Suprapubic skin (tissue), 4 donors: Measurements from ENCODE around the gene DISP2.

Experiments used
- EP300 ChIP-seq: sonication (generic); formaldehyde crosslinking; IDR thresholded peaks from one replicate; pipeline ENCODE4 v1.6.1; 2017; ENCODE audit warnings: antibody characterized with exemption
- POLR2A ChIP-seq, 2 donors: fragments of 450-650 bp; IDR thresholded peaks; one replicate each; pipeline ENCODE4 v1.6.1; 2017; ENCODE audit warnings: antibody characterized with exemption in 2 of 2, mild to moderate bottlenecking in 2 of 2, moderate library complexity in 2 of 2
- POLR2AphosphoS5 ChIP-seq, 3 donors: sonication (generic); formaldehyde crosslinking; IDR thresholded peaks; one replicate each; pipeline ENCODE4 v1.6.1; 2017; ENCODE audit warnings: antibody characterized with exemption in 3 of 3
- TF ChIP-seq, protein P1 (sequence below), 2 donors: fragments of 200-600 bp in 1 of 2; fragments of 450-650 bp in 1 of 2; sonication (generic) in 1 of 2; IDR thresholded peaks; one replicate each; pipeline ENCODE4 v1.5.1; 2016 to 2019; ENCODE audit warnings: antibody characterized with exemption in 2 of 2, mild to moderate bottlenecking in 1 of 2, moderate library complexity in 1 of 2

- TF ChIP-seq, protein P1, sequence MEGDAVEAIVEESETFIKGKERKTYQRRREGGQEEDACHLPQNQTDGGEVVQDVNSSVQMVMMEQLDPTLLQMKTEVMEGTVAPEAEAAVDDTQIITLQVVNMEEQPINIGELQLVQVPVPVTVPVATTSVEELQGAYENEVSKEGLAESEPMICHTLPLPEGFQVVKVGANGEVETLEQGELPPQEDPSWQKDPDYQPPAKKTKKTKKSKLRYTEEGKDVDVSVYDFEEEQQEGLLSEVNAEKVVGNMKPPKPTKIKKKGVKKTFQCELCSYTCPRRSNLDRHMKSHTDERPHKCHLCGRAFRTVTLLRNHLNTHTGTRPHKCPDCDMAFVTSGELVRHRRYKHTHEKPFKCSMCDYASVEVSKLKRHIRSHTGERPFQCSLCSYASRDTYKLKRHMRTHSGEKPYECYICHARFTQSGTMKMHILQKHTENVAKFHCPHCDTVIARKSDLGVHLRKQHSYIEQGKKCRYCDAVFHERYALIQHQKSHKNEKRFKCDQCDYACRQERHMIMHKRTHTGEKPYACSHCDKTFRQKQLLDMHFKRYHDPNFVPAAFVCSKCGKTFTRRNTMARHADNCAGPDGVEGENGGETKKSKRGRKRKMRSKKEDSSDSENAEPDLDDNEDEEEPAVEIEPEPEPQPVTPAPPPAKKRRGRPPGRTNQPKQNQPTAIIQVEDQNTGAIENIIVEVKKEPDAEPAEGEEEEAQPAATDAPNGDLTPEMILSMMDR (IDR thresholded peaks at IDR 0.05), result no peak
- no peak for TF ChIP-seq POLR2A (IDR thresholded peaks at IDR 0.05)
- TF ChIP-seq EP300, result no peak
- no peak for TF ChIP-seq POLR2AphosphoS5 (IDR thresholded peaks at IDR 0.05)
Measured at GRCh38 chr15:40367371-40367685, 9.3 kb downstream of the DISP2 start.
